ENCODE data around the gene CRYBB3. TPM values are rescaled to one million over a fixed set of nuclear protein-coding genes. Genes with fewer than 3 reads are reported as not detected.

The CRYBB3 gene
- total and polyA plus RNA-seq, 10 of the 15 experiments (the other 5 are each of a cell fraction or from before 2014, with no cell fraction given) = 0.26 TPM; not detected in 9

DNA sequence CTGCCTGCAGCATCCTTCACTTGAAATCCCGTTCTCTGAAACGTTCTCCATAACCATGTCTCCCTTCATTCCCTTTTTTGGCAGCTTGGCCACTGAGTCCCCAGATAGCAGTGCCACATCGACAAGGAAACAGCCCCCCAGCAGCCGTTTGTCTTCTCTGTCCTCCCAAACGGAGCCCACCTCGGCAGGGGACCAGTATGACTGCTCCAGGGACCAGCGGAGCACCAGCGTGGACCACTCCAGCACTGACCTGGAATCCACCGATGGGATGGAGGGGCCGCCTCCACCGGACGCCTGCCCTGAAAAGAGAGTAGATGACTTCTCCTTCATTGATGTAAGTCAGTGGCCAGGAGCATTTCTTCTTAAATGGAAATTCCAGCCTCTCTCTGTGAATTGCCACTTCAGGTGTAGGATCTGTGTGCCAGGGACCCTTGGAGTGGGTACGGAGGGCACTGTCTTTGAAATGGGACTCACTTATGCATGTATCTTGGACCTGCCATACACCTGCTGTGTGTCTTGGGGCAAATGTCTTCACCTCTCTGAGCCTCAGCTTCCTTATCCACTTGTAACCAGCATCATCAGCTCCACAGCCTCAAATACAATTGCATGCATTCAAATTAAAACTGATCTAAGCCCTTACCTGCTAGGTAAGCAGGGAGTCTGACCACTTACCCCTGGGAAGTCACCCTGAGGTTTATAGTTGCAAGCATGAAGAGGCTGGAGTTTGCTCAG, 25.3 kb upstream of the CRYBB3 start:
- no peak for ATAC-seq
- no peaks in the 10 kb centered on the region; a peak in 1 of 4 replicates for H3K27me3 ChIP-seq (replicated peaks in 1 of 2; ENCODE audit: control insufficient read depth in 2 of 2, insufficient read depth in 2 of 2, low read length in 1 of 2)
- ChIA-PET CTCF (interaction anchor here (2.0 to 10.9 kb wide), 3 partner anchors 63 to 118 kb away, joined by 4 to 160 read pairs (median 30); no protein-coding TSS in a partner anchor), RAD21 (ENCODE audit: unreplicated experiment) (interaction anchor here (0.6 to 5.2 kb wide), 2 partner anchors 9 to 93 kb away, joined by 3 to 35 read pairs; no protein-coding TSS in a partner anchor), SMC1A (ENCODE audit: uncharacterized antibody, unreplicated experiment) (no interaction called here), POLR2A (no interaction called here)
- no peak for DNase-seq (ENCODE audit: low read depth, low spot score)
- BruUV-seq (replicated peaks) = no TSS peak
- no peaks in the 10 kb centered on the region for H3K4me1 ChIP-seq (ENCODE audit: control insufficient read depth, insufficient read depth, low read length)
- no peak overlapping the region for H3K27ac ChIP-seq (ENCODE audit: control insufficient read depth, insufficient read depth)
- no peak overlapping the region for H2AFZ ChIP-seq (ENCODE audit: control insufficient read depth, low read depth, low read length)
- H3K4me3 ChIP-seq = no peak overlapping the region
- H3K36me3 ChIP-seq (ENCODE audit: control insufficient read depth in 2 of 2, insufficient read depth in 2 of 2, low read length in 1 of 2) = no peaks in the 10 kb centered on the region
- FAIRE-seq = no peak
- intact Hi-C loops (cut with micrococcal nuclease; ENCODE audit: unreplicated experiment) = loop anchor here (5.0 kb wide), 1 partner anchor 42 kb away; no protein-coding TSS in a partner anchor
- no peak overlapping the region for H3K4me2 ChIP-seq (ENCODE audit: control insufficient read depth, insufficient read depth)
- TF ChIP-seq TARDBP (IDR thresholded peaks at IDR 0.05; ENCODE audit: borderline replicate concordance) (no peak), SIX5 (IDR thresholded peaks at IDR 0.05; ENCODE audit: low read depth, low read length, severe bottlenecking) (no peak), KLF5 (IDR thresholded peaks at IDR 0.05; ENCODE audit: partially characterized antibody) (no peak), POLR2AphosphoS5 (IDR thresholded peaks at IDR 0.05; ENCODE audit: low read length) (no peak), STAT3 (IDR thresholded peaks at IDR 0.05; ENCODE audit: low read depth, low read length) (no peak), NR2F1 (conservative IDR thresholded peaks at IDR 0.05) (no peak), FOXM1 (IDR thresholded peaks at IDR 0.05; ENCODE audit: low read depth, low read length) (no peak)
- TF ChIP-seq, protein P1, sequence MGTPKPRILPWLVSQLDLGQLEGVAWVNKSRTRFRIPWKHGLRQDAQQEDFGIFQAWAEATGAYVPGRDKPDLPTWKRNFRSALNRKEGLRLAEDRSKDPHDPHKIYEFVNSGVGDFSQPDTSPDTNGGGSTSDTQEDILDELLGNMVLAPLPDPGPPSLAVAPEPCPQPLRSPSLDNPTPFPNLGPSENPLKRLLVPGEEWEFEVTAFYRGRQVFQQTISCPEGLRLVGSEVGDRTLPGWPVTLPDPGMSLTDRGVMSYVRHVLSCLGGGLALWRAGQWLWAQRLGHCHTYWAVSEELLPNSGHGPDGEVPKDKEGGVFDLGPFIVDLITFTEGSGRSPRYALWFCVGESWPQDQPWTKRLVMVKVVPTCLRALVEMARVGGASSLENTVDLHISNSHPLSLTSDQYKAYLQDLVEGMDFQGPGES (IDR thresholded peaks at IDR 0.05) = no peak
- TF ChIP-seq, protein P2, sequence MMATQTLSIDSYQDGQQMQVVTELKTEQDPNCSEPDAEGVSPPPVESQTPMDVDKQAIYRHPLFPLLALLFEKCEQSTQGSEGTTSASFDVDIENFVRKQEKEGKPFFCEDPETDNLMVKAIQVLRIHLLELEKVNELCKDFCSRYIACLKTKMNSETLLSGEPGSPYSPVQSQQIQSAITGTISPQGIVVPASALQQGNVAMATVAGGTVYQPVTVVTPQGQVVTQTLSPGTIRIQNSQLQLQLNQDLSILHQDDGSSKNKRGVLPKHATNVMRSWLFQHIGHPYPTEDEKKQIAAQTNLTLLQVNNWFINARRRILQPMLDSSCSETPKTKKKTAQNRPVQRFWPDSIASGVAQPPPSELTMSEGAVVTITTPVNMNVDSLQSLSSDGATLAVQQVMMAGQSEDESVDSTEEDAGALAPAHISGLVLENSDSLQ (IDR thresholded peaks at IDR 0.05) = no peak
- no peaks in the 10 kb centered on the region for H4K20me1 ChIP-seq (ENCODE audit: control insufficient read depth, insufficient read depth)
- H3K9me3 ChIP-seq (replicated peaks; ENCODE audit: control insufficient read depth, insufficient read depth, low read length) = no peaks in the 10 kb centered on the region; the same call in 2 of the 3 replicates
- WGBS (ENCODE audit: insufficient coverage, insufficient replicate concordance, low lambda C conversion rate, missing lambda C conversion rate) = 9% methylated on average over 13 of the region's 13 CpGs
- H3K9ac ChIP-seq (ENCODE audit: control insufficient read depth, insufficient read depth, low read length) = no peak overlapping the region
- H3K79me2 ChIP-seq (ENCODE audit: control insufficient read depth, insufficient read depth, low read length) = no peaks in the 10 kb centered on the region
- in situ Hi-C loops (cut with MboI) = loop anchor here (5.0 kb wide), 1 partner anchor 92 kb away; no protein-coding TSS in a partner anchor

All from GM12878 (cell line).